ENCODE results near the gene ZNF521. TPM values are rescaled to one million over a fixed set of nuclear protein-coding genes. Genes with fewer than 3 reads are reported as not detected.

ZNF521 gene
- total RNA-seq, 1 experiment from 2014 or later, result 0.04 TPM

GRCh38 chr18:25177631-25178030 is 174.3 kb downstream of the ZNF521 start:
- BruUV-seq (replicated peaks), result no TSS peak
- CTCF ChIA-PET, result no interaction called here

GRCh38 chr18:25176518-25177042 is 175.4 kb downstream of the ZNF521 start:
- Histone ChIP-seq H3K36me3 (ENCODE audit: low read depth, low read length) (no peaks in the 10 kb centered on the region), H3K9ac (ENCODE audit: low read length) (no peak overlapping the region), H3K4me3 (ENCODE audit: low read length) (no peak overlapping the region), H3K27ac (ENCODE audit: low read length) (no peak overlapping the region), H4K20me1 (ENCODE audit: low read length) (no peaks in the 10 kb centered on the region), H3K79me2 (ENCODE audit: low read length) (no peaks in the 10 kb centered on the region), H3K4me1 (ENCODE audit: insufficient read depth, low read length) (no peaks in the 10 kb centered on the region), H3K27me3 (ENCODE audit: low read length) (peaks cover 95% of the 10 kb centered on the region), H2AFZ (ENCODE audit: low read length) (no peak overlapping the region), H3K4me2 (ENCODE audit: low read length) (no peak overlapping the region), H3K9me2 (replicated peaks; ENCODE audit: low read length) (no peaks in the 10 kb centered on the region), H3F3A (ENCODE audit: low read length, unreplicated experiment) (no peaks in the 10 kb centered on the region), H3K9me3 (ENCODE audit: low read length) (no peaks in the 10 kb centered on the region)
- POLR2A ChIA-PET (ENCODE audit: unreplicated experiment), result no interaction called here
- no peak for ATAC-seq
- CTCF ChIA-PET, result no interaction called here
- BruUV-seq (replicated peaks), result no TSS peak
- DNase-seq, result no peak
- TF ChIP-seq CTCF (conservative IDR thresholded peaks at IDR 0.05; ENCODE audit: low read depth, low read length) (no peak), EZH2phosphoT487 (IDR thresholded peaks at IDR 0.05; ENCODE audit: borderline replicate concordance, low read length) (no peak), EZH2 (IDR thresholded peaks at IDR 0.05; ENCODE audit: low read length, unreplicated experiment) (no peak)
- intact Hi-C loops (cut with micrococcal nuclease), result no loop called here

More at GRCh38 chr18:25177631-25178030, 174.3 kb downstream of the ZNF521 start:
- Histone ChIP-seq H2AFZ (ENCODE audit: low read length) (no peak overlapping the region), H3K27me3 (ENCODE audit: low read length) (peaks cover 93% of the 10 kb centered on the region), H3K4me1 (ENCODE audit: insufficient read depth, low read length) (no peaks in the 10 kb centered on the region), H3K27ac (ENCODE audit: low read length) (no peak overlapping the region), H4K20me1 (ENCODE audit: low read length) (no peaks in the 10 kb centered on the region), H3F3A (ENCODE audit: low read length, unreplicated experiment) (no peaks in the 10 kb centered on the region), H3K9ac (ENCODE audit: low read length) (no peak overlapping the region), H3K9me2 (replicated peaks; ENCODE audit: low read length) (no peaks in the 10 kb centered on the region), H3K4me2 (ENCODE audit: low read length) (no peak overlapping the region), H3K4me3 (ENCODE audit: low read length) (no peak overlapping the region), H3K79me2 (ENCODE audit: low read length) (no peaks in the 10 kb centered on the region), H3K9me3 (ENCODE audit: low read length) (no peaks in the 10 kb centered on the region), H3K36me3 (ENCODE audit: low read depth, low read length) (no peaks in the 10 kb centered on the region)
- TF ChIP-seq CTCF (conservative IDR thresholded peaks at IDR 0.05; ENCODE audit: low read depth, low read length) (no peak), EZH2phosphoT487 (IDR thresholded peaks at IDR 0.05; ENCODE audit: borderline replicate concordance, low read length) (no peak), EZH2 (IDR thresholded peaks at IDR 0.05; ENCODE audit: low read length, unreplicated experiment) (no peak)
- intact Hi-C loops (cut with micrococcal nuclease), result no loop called here
- POLR2A ChIA-PET (ENCODE audit: unreplicated experiment), result no interaction called here
- ATAC-seq (no peak), DNase-seq (no peak)

DNA sequence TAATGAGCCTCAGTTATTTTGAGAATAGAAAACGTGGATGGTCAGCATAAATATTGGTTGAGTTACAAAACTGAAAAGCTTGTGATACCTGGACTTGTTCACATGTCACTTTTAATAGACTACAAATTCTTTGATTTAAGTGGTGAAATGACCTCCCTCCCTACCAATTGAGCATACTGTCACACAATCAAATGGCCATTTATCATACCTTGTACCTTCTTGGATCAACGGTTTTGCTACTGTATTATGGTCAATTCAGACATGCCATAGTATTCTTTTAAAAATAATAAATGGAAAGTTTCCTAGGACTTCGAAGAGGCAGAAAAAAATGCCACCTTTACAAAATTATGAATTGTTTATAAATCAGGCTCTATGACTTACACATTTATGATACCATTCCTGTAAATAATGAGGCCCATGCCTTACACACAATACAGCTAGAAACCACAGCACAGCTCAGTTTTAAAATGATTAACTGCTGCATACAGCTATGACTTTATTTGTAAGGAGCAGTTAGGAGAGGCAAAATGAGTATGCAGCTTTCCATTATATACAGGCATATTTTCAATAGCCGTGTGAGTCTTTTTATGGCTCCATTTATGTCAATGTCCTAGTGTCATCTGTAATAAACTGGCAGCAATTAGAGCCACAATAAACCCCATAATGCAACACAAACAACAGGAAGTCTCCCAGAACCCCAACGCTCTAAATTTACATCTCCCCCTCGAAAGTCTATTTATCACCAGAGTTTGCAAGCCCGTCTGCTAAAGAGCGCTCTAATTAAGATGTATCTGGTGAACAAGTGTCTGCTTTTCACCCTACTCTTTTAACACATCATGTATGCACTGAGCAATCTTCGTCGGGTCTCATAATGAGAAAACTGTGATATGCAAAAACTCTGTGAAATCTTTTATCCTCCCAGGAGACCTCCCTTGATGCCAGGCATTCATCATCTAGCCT is 176.1 kb downstream of the ZNF521 start:
- Histone ChIP-seq H3K4me3 (ENCODE audit: low read length) (no peak overlapping the region), H3K9me2 (replicated peaks; ENCODE audit: low read length) (no peaks in the 10 kb centered on the region), H3K27me3 (ENCODE audit: low read length) (peaks cover 94% of the 10 kb centered on the region), H3K9ac (ENCODE audit: low read length) (no peak overlapping the region), H4K20me1 (ENCODE audit: low read length) (no peaks in the 10 kb centered on the region), H3F3A (ENCODE audit: low read length, unreplicated experiment) (no peaks in the 10 kb centered on the region), H3K36me3 (ENCODE audit: low read depth, low read length) (no peaks in the 10 kb centered on the region), H3K4me1 (ENCODE audit: insufficient read depth, low read length) (no peaks in the 10 kb centered on the region), H3K27ac (ENCODE audit: low read length) (no peak overlapping the region), H3K9me3 (ENCODE audit: low read length) (no peaks in the 10 kb centered on the region), H3K79me2 (ENCODE audit: low read length) (no peaks in the 10 kb centered on the region), H2AFZ (ENCODE audit: low read length) (no peak overlapping the region), H3K4me2 (ENCODE audit: low read length) (no peak overlapping the region)
- BruUV-seq (replicated peaks), result no TSS peak
- TF ChIP-seq EZH2 (IDR thresholded peaks at IDR 0.05; ENCODE audit: low read length, unreplicated experiment) (no peak), CTCF (conservative IDR thresholded peaks at IDR 0.05; ENCODE audit: low read depth, low read length) (no peak), EZH2phosphoT487 (IDR thresholded peaks at IDR 0.05; ENCODE audit: borderline replicate concordance, low read length) (no peak)
- CTCF ChIA-PET, result no interaction called here
- intact Hi-C loops (cut with micrococcal nuclease), result no loop called here
- ATAC-seq (no peak), DNase-seq (no peak)
- POLR2A ChIA-PET (ENCODE audit: unreplicated experiment), result no interaction called here
